Tibial artery (tissue), 4 donors: ENCODE results near the gene GFOD1.

Experiments used
- DNase-seq, 2 donors: peaks; one replicate each; pipeline ENCODE4 v3.0.0-alpha.2; 2019
- H3K27ac ChIP-seq, 2 donors: fragments of 200-600 bp; sonication (generic) in 1 of 2; 1 replicate in 1 of 2; 2 replicates in 1 of 2; pipeline ENCODE4 v1.5.1; 2018 to 2019; ENCODE audit warnings: mild to moderate bottlenecking in 1 of 2
- H3K27me3 ChIP-seq, 2 donors: fragments of 200-600 bp; sonication (generic) in 1 of 2; one replicate each; pipeline versions ENCODE4 v1.5.1 to v1.6.0; 2016 to 2019
- H3K36me3 ChIP-seq, 3 donors: fragments of 200-600 bp; sonication (generic) in 2 of 3; one replicate each; pipeline ENCODE4 v1.5.1; 2016 to 2019; ENCODE audit warnings: mild to moderate bottlenecking in 2 of 3
- H3K4me1 ChIP-seq, 4 donors: fragments of 200-600 bp; sonication (generic) in 2 of 4; 1 replicate in 3 of 4; 2 replicates in 1 of 4; pipeline ENCODE4 v1.5.1; 2016 to 2019
- H3K4me3 ChIP-seq, 2 donors: fragments of 200-600 bp; sonication (generic) in 1 of 2; 1 replicate in 1 of 2; 2 replicates in 1 of 2; pipeline ENCODE4 v1.5.1; 2018 to 2019; ENCODE audit warnings: mild to moderate bottlenecking in 2 of 2
- H3K9me3 ChIP-seq, 3 donors: fragments of 200-600 bp; sonication (generic) in 1 of 3; one replicate each; pipeline ENCODE4 v1.5.1; 2016 to 2019
- intact Hi-C: fragments of 100-400 bp; cut with DNase I; formaldehyde crosslinking; loops from one replicate; pipeline ENCODE4 v1.15.0; 2023; ENCODE audit warnings: low total_unique reads
- TF ChIP-seq, protein P1 (sequence below), 2 experiments: fragments of 200-600 bp in 1 of 2; fragments of 450-650 bp in 1 of 2; IDR thresholded peaks; one replicate each; pipeline ENCODE4 v1.5.1; 2017 to 2019; ENCODE audit warnings: antibody characterized with exemption in 2 of 2, mild to moderate bottlenecking in 1 of 2, moderate library complexity in 1 of 2

The GFOD1 gene

GRCh38 chr6:13427316-13427715 lies 60.1 kb downstream of the GFOD1 start:
- no peak for DNase-seq
- Histone ChIP-seq H3K27ac (peak overlapping the region; percentile 20 to 95), H3K36me3 (no peaks in the 10 kb centered on the region), H3K27me3 (no peaks in the 10 kb centered on the region), H3K4me3 (no peak overlapping the region), H3K9me3 (no peaks in the 10 kb centered on the region), H3K4me1 (peaks cover 0 to 84% (median 37%) of the 10 kb centered on the region in 4 donors)
- intact Hi-C loops: no loop called here
- TF ChIP-seq, protein P1, sequence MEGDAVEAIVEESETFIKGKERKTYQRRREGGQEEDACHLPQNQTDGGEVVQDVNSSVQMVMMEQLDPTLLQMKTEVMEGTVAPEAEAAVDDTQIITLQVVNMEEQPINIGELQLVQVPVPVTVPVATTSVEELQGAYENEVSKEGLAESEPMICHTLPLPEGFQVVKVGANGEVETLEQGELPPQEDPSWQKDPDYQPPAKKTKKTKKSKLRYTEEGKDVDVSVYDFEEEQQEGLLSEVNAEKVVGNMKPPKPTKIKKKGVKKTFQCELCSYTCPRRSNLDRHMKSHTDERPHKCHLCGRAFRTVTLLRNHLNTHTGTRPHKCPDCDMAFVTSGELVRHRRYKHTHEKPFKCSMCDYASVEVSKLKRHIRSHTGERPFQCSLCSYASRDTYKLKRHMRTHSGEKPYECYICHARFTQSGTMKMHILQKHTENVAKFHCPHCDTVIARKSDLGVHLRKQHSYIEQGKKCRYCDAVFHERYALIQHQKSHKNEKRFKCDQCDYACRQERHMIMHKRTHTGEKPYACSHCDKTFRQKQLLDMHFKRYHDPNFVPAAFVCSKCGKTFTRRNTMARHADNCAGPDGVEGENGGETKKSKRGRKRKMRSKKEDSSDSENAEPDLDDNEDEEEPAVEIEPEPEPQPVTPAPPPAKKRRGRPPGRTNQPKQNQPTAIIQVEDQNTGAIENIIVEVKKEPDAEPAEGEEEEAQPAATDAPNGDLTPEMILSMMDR (IDR thresholded peaks at IDR 0.05): no peak

DNA sequence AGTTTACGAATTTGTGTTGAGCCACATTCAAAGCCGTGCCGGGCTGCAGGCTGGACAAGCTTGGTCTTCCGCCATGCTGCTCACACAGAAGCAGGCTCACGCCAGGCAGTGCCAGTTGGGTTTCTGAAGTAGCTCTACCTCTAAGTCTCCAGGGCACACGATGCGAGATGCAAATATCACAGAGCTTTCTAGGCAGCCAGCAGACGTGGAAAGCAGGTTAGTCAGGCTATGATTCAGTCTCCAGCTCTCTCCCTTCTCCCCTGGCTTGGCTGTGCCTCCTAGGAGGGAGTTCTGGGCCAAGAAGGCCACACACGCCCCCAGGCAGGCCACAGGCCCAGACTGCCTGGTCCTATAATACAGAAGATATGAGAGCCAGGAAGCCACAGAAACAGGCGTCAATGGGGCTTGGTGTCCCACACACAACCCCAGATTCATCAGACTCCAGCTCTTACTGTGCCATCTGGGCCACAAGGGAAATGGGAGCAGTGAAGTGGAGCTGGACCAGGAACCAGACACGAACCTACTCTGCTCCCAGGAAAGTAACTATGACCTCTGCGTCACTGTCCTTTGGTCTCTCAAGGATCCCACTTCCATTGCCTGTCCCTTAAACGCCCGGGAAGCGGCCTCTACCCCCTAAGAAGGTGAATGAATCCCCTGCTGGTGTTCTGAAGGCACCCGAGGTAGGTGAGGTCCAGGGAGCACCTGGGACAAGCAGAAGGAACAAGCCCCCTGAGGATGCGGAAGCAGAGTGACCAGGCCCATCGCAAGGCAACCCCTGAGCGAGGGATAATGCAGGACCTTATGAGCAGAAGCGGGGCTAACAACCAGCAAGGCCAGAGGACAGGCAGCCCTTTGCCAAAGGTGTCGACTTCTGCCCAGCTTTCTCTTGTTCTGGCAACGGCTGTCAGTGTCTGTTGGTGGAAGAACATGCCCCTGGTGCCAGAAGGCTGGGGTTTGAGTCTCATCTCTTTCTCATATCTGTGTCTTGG lies 61.2 kb downstream of the GFOD1 start:
- peaks cover 0 to 84% (median 44%) of the 10 kb centered on the region in 4 donors for H3K4me1 ChIP-seq
- TF ChIP-seq, protein P1 (IDR thresholded peaks at IDR 0.05): no peak
- DNase-seq: peak; percentile 46 to 84
- no peaks in the 10 kb centered on the region for H3K27me3 ChIP-seq
- H3K36me3 ChIP-seq: no peaks in the 10 kb centered on the region
- peak overlapping the region; percentile 80 to 95 for H3K27ac ChIP-seq
- intact Hi-C loops: no loop called here
- no peak overlapping the region for H3K4me3 ChIP-seq
- no peaks in the 10 kb centered on the region for H3K9me3 ChIP-seq

DNA sequence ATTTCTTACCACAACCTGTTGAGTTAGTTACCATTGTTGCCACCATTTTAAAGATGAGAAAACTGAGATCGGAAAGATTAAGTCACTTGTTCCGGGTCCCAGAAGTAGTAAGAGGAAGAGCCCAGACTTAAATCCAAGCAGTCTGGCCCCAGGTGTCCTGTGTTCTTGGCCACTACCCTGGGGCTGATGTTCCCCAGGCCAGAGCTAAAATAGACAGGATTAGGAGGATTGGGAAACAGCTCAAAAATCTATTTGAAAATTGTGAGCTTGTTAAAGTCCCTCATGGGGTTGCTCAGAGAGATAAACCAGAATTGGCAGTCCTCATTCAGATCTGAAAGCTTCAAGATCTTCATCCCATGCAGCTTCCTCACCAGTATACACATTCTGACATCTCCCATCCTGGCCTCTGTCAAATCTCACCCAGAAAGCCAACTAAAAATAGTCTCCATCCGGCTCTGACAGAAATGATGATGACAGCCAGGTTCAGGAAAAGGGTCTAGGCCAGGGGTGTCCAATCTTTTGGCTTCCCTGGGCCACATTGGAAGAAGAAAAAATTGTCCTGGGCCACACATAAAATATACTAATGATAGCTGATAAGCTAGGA lies 62.0 kb downstream of the GFOD1 start:
- H3K36me3 ChIP-seq: no peaks in the 10 kb centered on the region
- H3K9me3 ChIP-seq: no peaks in the 10 kb centered on the region
- DNase-seq: no peak
- intact Hi-C loops: no loop called here
- TF ChIP-seq, protein P1 (IDR thresholded peaks at IDR 0.05): no peak
- no peaks in the 10 kb centered on the region for H3K27me3 ChIP-seq
- H3K27ac ChIP-seq: peak overlapping the region; percentile 80 to 95
- peaks cover 0 to 84% (median 52%) of the 10 kb centered on the region in 4 donors for H3K4me1 ChIP-seq
- no peak overlapping the region for H3K4me3 ChIP-seq

GRCh38 chr6:13423252-13423651 lies 64.1 kb downstream of the GFOD1 start:
- H3K9me3 ChIP-seq: no peaks in the 10 kb centered on the region
- TF ChIP-seq, protein P1 (IDR thresholded peaks at IDR 0.05): no peak
- H3K27ac ChIP-seq: peak overlapping the region; percentile 80 to 95
- no peaks in the 10 kb centered on the region for H3K36me3 ChIP-seq
- no peaks in the 10 kb centered on the region for H3K27me3 ChIP-seq
- DNase-seq: no peak
- H3K4me1 ChIP-seq: peaks cover 0 to 94% (median 69%) of the 10 kb centered on the region in 4 donors
- no peak overlapping the region for H3K4me3 ChIP-seq
- intact Hi-C loops: no loop called here

DNA sequence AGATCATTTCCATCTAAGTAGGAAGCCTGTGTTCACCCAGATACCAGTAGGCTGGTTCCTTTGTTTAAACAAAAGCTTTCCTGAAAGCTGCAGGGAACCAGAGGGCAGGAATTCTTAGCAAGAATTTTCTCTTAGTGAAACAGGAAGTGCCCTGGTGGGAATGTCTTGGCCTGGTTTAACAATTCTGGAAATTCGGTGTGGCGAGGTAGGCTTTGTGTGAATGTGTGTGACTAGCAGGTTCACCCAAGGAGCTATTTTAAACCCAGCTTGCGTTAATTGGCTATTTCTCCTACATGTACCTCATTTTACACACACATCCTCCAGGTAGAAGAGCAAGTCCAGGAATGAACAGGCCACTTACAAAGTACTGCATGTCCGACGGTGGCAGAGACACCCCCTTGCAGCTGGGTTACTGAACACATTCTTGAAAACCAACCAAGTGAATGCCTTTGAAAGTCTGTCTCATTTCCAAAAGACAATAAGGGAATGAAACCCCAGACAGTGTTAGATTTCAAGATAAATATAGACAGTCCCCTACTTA lies 64.6 kb downstream of the GFOD1 start:
- Histone ChIP-seq H3K27ac (peak overlapping the region; percentile 80 to 95), H3K36me3 (no peaks in the 10 kb centered on the region), H3K4me3 (no peak overlapping the region), H3K4me1 (peaks cover 0 to 94% (median 74%) of the 10 kb centered on the region in 4 donors), H3K9me3 (no peaks in the 10 kb centered on the region), H3K27me3 (no peaks in the 10 kb centered on the region)
- DNase-seq: no peak
- intact Hi-C loops: no loop called here
- TF ChIP-seq, protein P1 (IDR thresholded peaks at IDR 0.05): no peak
